Peyer's patch (tissue), 4 donors: ENCODE measurements around the gene PITHD1.

Source experiments
- POLR2A ChIP-seq, 2 donors: fragments of 450-650 bp; IDR thresholded peaks; one replicate each; pipeline ENCODE4 v1.5.1; 2017; ENCODE audit warnings: antibody characterized with exemption in 2 of 2, mild to moderate bottlenecking in 2 of 2, moderate library complexity in 2 of 2
- TF ChIP-seq, protein P1 (sequence below), 6 experiments: fragments of 450-650 bp in 4 of 6; fragments of 200-600 bp in 2 of 6; sonication (generic) in 1 of 6; IDR thresholded peaks; one replicate each; pipeline ENCODE4 v1.5.1; 2017 to 2019; ENCODE audit warnings: antibody characterized with exemption in 6 of 6, mild to moderate bottlenecking in 3 of 6, moderate library complexity in 1 of 6

DNA sequence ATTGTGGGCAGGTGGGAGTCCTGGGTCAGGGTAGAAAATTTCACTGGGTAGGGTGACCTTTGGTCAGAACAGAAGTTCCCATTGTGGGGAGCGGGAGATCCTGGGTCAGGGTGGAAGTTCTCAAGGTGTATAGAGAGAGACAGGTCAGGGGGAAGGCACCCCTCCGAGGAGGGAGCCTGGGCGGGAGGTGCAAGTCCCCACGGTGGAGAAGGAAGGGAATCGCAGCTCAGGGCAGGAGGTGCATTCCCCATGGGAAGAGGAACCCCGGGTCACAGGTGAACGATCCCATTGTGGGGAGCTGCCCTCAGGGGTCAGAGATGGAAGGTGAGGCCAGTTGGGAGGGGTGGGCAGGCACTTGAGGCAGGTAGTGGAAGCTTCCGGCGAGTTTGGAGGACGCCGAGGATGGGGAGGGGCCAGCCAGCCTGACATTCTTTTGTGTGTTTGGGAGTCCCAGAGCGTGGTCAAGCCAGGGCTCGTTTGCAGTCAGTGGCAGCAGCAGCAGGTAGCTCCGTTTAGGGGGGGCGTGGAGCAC is 13.4 kb downstream of the PITHD1 start:
- TF ChIP-seq, protein P1, sequence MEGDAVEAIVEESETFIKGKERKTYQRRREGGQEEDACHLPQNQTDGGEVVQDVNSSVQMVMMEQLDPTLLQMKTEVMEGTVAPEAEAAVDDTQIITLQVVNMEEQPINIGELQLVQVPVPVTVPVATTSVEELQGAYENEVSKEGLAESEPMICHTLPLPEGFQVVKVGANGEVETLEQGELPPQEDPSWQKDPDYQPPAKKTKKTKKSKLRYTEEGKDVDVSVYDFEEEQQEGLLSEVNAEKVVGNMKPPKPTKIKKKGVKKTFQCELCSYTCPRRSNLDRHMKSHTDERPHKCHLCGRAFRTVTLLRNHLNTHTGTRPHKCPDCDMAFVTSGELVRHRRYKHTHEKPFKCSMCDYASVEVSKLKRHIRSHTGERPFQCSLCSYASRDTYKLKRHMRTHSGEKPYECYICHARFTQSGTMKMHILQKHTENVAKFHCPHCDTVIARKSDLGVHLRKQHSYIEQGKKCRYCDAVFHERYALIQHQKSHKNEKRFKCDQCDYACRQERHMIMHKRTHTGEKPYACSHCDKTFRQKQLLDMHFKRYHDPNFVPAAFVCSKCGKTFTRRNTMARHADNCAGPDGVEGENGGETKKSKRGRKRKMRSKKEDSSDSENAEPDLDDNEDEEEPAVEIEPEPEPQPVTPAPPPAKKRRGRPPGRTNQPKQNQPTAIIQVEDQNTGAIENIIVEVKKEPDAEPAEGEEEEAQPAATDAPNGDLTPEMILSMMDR (IDR thresholded peaks at IDR 0.05) = no peak
- no peak for TF ChIP-seq POLR2A (IDR thresholded peaks at IDR 0.05)
